ENCODE measurements around the gene PLEKHA3.
A peak's percentile ranks its signal among the peaks of the same experiment; 100 is the strongest.

GRCh38 chr2:178478439-178479274, 1.6 kb upstream of the PLEKHA3 start, which contains the start of gene FKBP7:
- TF ChIP-seq EZH2 (IDR thresholded peaks at IDR 0.05; ENCODE audit: low read depth) (no peak), CTCF (conservative IDR thresholded peaks at IDR 0.05) (peak; percentile 87)
